GM21367 (cell line): ENCODE data around the gene COG5.
"Not testable (repeated sequence)": the region's sequence is repeated elsewhere in the genome, so short reads cannot be mapped to it uniquely, and the experiment has no call there.

Experiments
- ATAC-seq: cut with Tn5 transposase; IDR thresholded peaks from one replicate; pipeline ENCODE4 v1.9.1; 2021; ENCODE audit not compliant: unreplicated experiment

Gene COG5

DNA sequence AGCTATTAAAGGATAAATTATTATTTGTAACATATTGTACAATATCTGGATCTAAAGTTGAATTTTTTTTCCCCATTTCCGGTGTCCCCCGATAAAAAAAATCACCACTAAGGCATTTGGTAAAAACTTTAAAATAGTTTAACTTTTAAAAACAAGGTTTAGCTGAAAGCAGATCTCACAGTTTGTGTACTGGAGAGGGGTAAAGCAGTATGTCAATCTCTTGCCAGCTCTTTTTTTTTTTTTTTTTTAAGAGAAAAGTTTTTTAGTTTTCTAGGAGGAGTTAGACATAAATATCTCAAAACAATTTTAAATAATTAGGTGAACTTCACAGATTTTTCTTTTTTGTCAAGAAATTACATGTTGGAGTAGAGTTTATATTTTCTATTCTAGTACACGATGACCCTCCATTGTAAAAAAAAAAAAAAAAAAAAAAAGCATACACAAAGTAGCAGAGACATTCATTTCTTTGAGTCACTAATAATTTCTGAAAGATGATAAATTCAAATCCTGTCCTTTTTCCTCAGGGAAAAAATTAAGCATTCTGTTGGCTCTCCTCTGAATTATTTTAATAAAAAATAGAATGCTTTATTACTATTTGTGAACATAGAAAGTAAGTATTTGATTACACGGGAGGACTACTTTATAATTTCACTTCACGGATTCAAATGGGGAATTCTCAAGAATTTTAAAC lies 396.8 kb downstream of the COG5 start:
- no peak for ATAC-seq

DNA sequence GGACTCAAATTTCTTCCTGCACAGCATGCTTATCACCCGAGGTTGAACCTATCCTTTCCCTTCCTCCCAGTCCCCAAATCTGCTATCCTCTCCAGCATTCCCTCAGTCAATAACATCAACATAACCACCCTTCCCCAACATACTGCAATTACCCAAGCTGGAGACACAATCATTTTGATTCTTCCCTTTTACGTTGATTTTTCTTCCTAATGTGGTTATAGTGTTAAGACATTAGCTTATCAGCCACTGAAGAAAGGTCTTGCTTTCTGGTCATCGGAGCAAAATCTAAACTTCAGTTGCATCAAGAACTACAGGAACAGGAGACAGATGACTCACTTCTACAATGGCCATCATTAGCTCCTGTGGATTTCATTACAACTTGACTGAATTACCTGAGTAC lies 398.4 kb downstream of the COG5 start:
- no peak for ATAC-seq

DNA sequence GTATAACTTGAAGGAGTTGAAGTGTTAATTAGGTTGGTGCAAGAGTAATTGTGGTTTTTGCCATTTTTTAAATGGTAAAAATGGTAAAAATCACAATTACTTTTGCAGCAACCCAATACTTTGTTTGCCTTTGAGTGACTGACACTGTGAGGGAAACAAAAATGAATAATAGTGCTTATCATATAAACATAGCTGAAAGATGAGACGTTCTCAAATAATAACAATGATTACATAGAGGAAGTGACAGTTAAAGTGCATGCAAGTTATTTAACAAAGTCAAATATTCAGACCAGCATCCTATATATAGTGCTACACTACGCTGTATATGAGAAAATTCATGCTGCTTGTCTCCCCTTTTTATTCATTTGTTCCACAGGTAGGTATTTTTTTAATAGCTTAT lies 399.6 kb downstream of the COG5 start:
- no peak for ATAC-seq

DNA sequence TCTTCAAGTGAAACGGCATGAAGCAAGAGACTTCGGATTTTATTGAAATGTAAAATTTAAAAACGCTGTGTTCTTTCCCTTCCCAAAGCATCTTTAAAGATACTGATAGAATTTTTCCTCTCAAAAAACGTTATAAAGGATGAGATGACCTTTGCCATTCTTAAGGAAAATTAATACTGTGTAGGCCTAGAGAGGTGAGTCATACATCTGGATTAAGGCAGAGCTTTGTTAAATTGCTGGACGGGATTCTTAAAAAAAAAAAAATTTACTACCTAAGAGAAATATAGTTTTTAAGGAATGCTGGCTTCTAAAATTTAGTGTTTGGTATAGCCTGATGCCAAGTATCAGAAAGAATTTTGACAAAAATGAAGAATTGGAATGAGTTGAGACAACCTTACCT lies 401.2 kb downstream of the COG5 start:
- no peak for ATAC-seq

DNA sequence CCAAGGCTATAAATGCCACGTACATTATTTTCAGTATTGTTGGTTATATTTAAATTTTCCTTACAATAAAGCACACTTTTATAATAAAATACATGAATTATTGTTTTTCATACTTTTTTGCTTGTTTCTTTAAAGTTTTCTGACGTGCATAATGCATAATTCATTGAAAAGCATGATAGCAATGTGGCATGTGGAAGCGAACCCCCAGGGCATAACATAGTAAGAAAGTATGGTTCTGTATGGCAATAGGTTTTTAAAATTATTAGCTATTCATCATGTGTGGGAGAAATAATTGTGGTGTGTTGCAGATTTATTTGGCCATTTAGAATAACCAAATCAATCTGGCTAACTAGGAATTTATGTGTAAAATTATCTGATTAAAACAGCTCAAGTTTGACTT lies 402.3 kb downstream of the COG5 start:
- no peak for ATAC-seq

DNA sequence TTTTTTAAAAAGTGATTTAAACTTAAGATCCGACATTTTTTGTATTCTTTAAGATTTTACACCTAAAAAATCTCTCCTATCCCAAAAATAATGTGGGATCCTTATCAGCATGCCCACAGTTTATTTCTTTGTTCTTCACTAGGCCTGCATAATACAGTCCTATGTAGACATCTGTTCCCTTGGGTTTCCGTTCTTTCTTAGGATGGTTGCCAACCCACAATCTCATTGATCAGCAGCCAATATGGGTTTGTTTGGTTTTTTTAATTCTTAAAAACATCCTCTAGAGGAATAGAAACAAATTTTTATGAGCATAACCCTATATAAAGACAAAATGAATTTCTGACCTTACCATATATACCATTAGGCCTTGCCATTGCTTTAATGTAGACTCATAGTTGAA lies 403.3 kb downstream of the COG5 start:
- ATAC-seq, result no peak

DNA sequence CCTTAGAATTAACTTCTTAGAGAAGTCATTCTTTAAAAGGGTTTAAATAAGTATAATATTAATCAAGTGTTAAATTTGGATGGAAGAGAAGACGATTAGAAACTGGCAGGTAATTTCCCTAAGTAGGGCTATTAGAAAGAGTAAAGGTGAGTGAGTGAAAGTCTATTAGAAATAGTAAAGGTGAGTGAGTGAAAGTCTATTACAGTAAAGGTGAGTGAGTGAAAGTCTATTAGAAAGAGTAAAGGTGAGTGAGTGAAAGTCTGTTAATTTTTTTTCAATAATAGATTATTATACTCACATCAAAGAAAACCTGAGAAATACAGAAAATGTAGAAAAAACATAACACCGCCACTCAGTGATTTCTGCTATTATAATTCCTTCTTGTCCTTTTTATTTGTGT lies 405.7 kb downstream of the COG5 start:
- ATAC-seq, result no peak

DNA sequence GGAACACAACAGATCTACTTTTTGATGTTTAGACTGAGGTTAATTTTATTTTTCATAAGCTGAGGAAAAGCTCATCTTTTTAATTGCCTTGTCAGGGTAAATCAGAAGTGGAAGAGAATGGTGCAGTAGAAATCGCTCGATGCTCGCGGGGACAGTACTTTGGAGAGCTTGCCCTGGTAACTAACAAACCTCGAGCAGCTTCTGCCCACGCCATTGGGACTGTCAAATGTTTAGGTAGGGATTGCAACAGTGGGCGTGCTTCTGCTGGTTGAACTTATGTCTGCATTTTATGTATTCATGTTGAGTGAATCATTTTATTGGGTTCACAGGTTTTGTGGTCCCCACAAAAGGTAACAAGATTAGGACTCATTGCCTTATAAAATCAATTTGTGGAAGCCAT lies 406.6 kb downstream of the COG5 start:
- no peak for ATAC-seq

DNA sequence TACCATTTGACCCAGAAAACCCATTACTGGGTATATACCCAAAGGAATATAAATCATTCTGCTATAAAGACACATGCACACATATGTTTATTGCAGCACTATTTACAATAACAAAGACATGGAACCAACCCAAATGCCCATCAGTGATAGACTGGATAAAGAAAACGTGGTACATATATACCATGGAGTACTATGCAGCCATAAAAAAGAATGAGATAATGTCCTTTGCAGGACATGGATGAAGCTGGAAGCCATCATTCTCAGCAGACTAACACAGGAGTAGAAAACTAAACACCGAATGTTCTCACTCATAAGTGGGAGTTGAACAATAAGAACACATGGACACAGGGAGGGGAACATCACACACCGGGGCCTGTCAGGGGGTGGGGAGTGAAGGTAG lies 408.0 kb downstream of the COG5 start:
- not testable (repeated sequence) for ATAC-seq

DNA sequence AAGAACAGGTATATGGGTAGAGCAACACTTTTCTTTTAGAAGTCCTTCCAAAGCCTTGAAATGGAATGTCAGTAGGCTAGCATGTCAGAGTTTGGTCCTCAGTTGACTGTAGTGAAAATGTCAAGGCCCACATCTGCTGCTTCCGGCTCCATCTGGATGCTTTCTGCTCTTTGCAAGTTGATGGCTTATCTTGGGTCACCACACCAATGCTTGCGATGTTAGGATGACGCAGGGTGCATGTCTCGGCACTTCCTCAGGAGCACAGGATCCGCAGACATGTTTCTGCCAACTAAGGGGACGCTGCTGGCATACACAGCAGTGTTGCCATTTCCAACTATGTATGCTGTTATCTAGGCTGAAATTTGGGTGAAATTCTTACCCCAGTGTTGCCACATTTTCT lies 408.9 kb downstream of the COG5 start:
- no peak for ATAC-seq

DNA sequence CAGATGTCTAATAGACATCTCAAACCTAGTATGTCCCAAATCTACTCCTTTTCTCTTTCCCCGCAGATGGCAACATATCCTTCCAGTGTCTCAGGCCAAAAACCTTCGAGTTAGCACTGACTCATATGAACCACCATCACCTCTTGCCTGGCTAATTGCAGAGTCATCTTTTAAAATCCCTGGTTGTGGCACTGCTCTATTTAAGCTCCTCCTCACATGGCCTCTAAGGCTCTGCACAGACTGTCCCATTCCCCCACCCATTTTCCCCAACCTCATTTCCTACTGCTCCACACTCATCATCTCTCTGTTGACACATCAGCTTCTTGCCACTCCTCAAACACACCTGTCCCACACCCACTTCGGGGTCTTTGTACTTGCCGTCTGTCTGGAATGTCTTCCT lies 411.7 kb downstream of the COG5 start:
- ATAC-seq, result no peak
